GM19238 (cell line): ENCODE data around the gene TNFRSF6B.
A peak's percentile ranks its signal among the peaks of the same experiment; 100 is the strongest.

ENCODE experiments used
- DNase-seq: peaks from one replicate; pipeline ENCODE4 v3.0.0; 2011; ENCODE audit warnings: low spot score; ENCODE audit not compliant: insufficient read length

Gene TNFRSF6B

DNA sequence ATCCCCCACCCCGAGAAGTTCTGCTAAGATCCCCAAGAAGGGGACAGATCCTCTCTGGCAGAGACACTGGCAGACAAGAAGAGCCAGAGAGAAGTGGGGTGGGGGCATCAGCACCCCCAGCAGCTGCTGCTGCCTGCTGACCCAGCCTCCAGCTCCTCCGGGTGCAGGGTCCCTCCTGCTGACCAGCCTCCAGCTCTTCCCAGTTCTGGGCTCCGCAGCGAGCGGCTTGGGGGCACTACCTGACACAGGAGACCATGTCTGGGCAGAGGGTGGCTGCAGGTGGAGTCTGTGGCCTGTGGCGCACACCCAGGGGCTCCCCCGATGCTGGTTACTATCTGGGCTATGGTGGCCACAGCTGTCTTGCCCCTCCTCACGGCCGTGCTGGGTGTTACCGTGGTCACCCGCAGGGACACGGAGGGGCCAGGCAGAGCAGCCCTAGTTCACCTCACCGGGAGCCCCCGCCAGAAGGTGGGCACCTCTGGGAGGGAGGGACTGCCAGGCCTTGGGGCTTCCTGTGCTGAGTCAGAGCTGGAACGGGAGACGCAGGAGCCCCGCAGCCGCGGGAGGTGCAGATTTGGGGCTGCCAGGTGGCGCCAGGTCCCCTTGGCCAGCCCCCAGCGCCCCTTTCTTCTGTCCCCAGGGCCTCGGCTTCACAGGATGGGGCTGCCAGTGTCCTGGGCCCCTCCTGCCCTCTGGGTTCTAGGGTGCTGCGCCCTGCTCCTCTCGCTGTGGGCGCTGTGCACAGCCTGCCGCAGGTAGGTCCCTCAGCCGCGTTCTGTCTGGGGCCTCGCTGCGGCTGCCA lies 40.6 kb downstream of the TNFRSF6B start:
- DNase-seq = peak; percentile 67

- DNase-seq = no peak
These were observed 41.2 kb downstream of the TNFRSF6B start for GRCh38 chr20:63737695-63737944.

GRCh38 chr20:63737945-63738686 lies 41.7 kb downstream of the TNFRSF6B start:
- DNase-seq = peak; percentile 64

GRCh38 chr20:63738687-63739129 lies 42.3 kb downstream of the TNFRSF6B start:
- DNase-seq = no peak

DNA sequence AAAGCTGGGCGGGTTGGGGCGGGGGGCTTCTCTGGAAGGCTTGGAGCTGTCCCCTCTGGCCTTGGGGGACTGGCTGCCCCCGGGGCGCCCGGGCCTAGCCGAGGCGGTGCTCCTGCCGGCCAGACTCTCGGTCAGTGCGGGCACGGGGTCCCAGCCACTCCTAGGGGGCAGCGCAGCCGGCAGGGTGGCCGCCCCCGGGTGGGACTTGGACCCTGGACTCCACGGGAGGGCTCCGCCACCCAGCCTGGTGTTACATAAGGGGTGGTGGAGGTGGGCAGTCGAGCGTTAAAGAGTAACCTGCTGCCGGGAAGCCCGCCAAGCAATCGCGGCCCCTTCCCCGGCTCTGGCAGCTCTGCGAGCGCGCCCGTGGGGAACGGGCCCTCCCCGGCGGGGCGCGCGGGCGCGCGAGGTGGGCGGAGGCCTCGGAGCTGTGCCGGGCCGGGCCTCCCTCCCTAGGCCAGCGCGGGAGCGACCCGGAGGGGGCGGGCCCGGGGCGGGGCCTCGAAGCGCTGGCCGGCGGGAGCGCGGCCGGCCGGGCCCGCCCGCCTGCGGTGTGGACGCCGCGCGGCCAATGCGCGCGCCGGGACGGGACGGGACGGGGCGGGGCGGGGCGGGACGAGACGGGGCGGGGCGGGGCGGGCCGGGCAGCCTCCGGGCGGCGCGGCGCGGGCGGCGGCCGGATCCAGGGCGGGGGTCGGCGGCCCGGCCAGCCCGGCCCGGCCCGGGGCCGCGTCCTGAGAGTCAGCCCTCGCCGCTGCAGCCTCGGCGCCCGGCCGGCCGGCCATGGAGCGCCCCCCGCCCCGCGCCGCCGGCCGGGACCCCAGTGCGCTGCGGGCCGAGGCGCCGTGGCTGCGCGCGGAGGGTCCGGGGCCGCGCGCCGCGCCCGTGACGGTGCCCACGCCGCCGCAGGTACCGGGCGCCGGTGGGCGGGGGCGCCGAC lies 42.9 kb downstream of the TNFRSF6B start, which contains the start of gene SLC2A4RG:
SLC2A4RG (plus strand) TSS at position 647 of the 940 bp plus-strand sequence; CDS start at position 784, 137 bp downstream.
- DNase-seq = peak; percentile 96

- DNase-seq = peak; percentile 69
These were observed 43.7 kb downstream of the TNFRSF6B start for GRCh38 chr20:63740070-63740626.

- peak; percentile 83 for DNase-seq
These were observed 44.3 kb downstream of the TNFRSF6B start for GRCh38 chr20:63740627-63741353.

- no peak for DNase-seq
These were observed 44.9 kb downstream of the TNFRSF6B start for GRCh38 chr20:63741354-63741675.

DNA sequence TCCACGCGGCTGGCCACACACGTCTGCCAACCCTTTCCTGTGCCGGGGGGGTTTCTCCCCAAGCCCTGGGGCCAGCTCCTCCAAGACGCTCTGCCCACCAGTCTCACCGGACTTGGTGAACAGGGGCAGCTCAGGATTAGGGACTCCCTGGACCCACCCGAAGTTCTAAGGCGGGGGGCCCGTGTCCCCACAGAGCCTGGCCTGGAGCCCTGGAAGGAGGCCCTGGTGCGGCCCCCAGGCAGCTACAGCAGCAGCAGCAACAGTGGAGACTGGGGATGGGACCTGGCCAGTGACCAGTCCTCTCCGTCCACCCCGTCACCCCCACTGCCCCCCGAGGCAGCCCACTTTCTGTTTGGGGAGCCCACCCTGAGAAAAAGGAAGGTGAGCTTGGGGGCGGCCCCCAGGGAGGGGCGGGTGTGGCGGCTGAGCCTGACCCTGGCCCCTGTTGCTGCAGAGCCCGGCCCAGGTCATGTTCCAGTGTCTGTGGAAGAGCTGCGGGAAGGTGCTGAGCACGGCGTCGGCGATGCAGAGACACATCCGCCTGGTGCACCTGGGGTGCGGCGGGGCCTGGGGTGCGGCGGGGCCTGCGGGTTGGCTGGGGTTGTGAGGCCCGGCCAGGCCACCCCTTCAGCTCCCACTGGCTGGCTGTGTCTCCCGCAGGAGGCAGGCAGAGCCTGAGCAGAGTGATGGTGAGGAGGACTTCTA lies 45.4 kb downstream of the TNFRSF6B start:
- DNase-seq = no peak

- DNase-seq = no peak
These were observed 46.1 kb downstream of the TNFRSF6B start for GRCh38 chr20:63742381-63743024.

- no peak for DNase-seq
These were observed 46.9 kb downstream of the TNFRSF6B start for GRCh38 chr20:63743210-63743970.

DNA sequence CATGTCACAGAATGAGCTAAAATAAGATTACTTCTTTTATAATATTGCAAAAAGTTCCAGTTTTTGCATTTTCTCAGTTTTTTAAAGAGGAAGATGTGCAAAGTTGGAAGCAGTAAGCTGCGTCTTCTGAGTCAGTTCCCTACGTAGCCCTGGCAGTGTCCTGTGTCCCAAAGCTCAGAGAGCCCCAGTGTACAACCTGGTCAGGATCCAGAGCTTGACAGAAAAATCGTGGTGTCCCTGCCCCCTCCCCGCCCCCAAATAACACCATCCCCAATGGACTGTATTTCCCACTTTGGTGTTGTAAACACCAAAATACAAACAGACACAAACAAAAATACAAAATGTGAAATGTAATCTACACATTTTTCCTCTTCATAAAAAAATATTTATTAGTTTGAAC lies 47.7 kb downstream of the TNFRSF6B start:
- no peak for DNase-seq

- DNase-seq = no peak
These were observed 48.3 kb downstream of the TNFRSF6B start for GRCh38 chr20:63744574-63745423.

DNA sequence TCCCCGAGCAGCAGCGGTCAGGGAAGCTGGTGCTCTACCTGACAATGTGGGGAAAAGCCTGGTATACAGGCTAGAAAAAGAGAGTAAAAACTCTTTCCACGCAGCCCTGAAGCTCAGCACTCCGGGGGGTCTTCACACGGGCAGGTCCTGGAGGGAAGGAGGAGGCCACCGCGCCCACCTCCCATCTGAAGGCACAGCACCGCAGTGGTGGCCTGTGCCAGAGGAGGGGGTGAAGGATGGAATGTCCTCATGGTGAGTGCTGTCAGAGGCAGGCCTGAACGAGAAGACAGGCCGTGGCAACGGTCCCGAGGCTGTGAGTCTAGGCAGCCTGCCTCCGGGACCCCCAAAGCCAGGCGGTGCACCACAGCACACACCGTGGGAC lies 49.0 kb downstream of the TNFRSF6B start:
- DNase-seq = no peak

DNA sequence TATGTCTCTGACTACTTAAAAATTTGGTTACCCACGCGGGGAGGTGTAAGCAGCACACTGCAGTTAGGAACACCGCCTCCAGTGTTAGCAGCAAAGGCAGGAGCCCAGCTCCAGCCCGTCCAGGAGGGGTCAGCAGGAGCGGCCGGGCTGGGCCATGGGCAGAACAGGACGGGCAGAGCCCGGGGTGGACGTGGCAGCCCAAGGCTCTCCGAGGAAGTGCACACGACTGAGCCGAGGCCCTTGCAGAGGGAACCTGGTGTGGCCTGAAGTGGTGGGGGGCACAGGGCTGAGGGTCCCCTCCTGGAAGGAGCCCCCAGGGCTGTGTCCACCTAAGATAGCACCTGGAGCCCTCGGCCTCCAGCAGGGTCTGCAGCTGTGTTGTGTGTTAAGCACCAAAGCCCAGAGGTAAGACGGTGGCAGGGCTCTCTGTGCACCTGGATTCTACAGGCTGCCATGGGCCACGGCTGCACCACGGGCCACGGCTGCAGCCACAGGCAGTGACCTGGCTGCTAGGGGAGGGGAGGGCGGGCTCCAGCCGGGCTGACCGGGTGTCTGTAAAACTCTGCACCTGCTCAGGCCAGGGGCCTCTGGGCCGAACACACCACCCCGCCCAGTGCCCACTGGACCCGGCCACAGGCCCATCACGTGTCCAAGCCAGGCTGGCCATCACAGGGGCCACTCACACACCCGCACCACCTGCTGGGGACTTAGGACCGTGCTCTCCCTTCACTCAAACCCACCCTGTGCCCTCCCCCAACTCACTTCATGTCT lies 49.7 kb downstream of the TNFRSF6B start:
- no peak for DNase-seq

GRCh38 chr20:63746751-63747315 lies 50.4 kb downstream of the TNFRSF6B start:
- no peak for DNase-seq

- no peak for DNase-seq
These were observed 51.2 kb downstream of the TNFRSF6B start for GRCh38 chr20:63747622-63748069.
